Smooth muscle cell (in vitro differentiated cells): ENCODE measurements around the gene HPSE2. TPM values are rescaled to one million over a fixed set of nuclear protein-coding genes. Genes with fewer than 3 reads are reported as not detected.

ENCODE experiments used
- DNase-seq: peaks from one replicate; lab custom pipeline; 2025; ENCODE audit not compliant: unreplicated experiment; lab: John Stamatoyannopoulos, UW
- H2AFZ ChIP-seq: fragments of 200-600 bp; sonication (generic); 2 replicates; pipeline ENCODE4 v1.6.0; 2016; ENCODE audit warnings: antibody characterized with exemption, low read depth, mild to moderate bottlenecking
- H3F3A ChIP-seq: fragments of 200-600 bp; sonication (generic); 2 replicates; pipeline ENCODE4 v1.6.0; 2017; ENCODE audit warnings: antibody characterized with exemption, low read depth
- H3K27ac ChIP-seq: fragments of 200-600 bp; sonication (generic); 2 replicates; pipeline ENCODE4 v1.5.1; 2016; ENCODE audit warnings: low read depth, mild to moderate bottlenecking
- H3K27me3 ChIP-seq: fragments of 200-600 bp; sonication (generic); 2 replicates; pipeline ENCODE4 v1.6.1; 2016; ENCODE audit warnings: low read depth, mild to moderate bottlenecking
- H3K36me3 ChIP-seq: fragments of 200-600 bp; sonication (generic); 2 replicates; pipeline ENCODE4 v1.5.1; 2016; ENCODE audit warnings: low read depth
- H3K4me1 ChIP-seq: fragments of 200-600 bp; sonication (generic); 2 replicates; pipeline ENCODE4 v1.5.1; 2016; ENCODE audit warnings: low read depth
- H3K4me2 ChIP-seq: fragments of 200-600 bp; sonication (generic); 2 replicates; pipeline ENCODE4 v1.6.0; 2016; ENCODE audit warnings: mild to moderate bottlenecking
- H3K4me3 ChIP-seq: fragments of 200-600 bp; sonication (generic); 2 replicates; pipeline ENCODE4 v1.5.1; 2016; ENCODE audit warnings: mild to moderate bottlenecking
- H3K79me2 ChIP-seq: fragments of 200-600 bp; sonication (generic); 2 replicates; pipeline ENCODE4 v1.6.0; 2016; ENCODE audit warnings: low read depth, mild to moderate bottlenecking
- H3K9ac ChIP-seq: fragments of 200-600 bp; sonication (generic); 2 replicates; pipeline ENCODE4 v1.6.0; 2016; ENCODE audit warnings: low read depth
- H3K9me3 ChIP-seq: fragments of 200-600 bp; sonication (generic); replicated peaks from 2 replicates; pipeline ENCODE4 v1.5.1; 2016; ENCODE audit warnings: low read depth
- H4K20me1 ChIP-seq: fragments of 200-600 bp; sonication (generic); 2 replicates; pipeline ENCODE4 v1.6.0; 2016; ENCODE audit warnings: low read depth
- CTCF ChIP-seq: fragments of 200-600 bp; sonication (generic); IDR thresholded peaks from 2 replicates; pipeline ENCODE4 v1.5.1; 2017; ENCODE audit warnings: borderline replicate concordance, mild to moderate bottlenecking, antibody characterized with exemption; ENCODE audit not compliant: insufficient read depth, poor library complexity, severe bottlenecking
- WGBS: methylation state at CpG from one replicate; pipeline ENCODE4 v1.1.7; 2016; ENCODE audit warnings: low lambda C conversion rate; 5-methylcytosine and 5-hydroxymethylcytosine counted together
- polyA plus RNA-seq: library from polyadenylated mRNA; unstranded; fragments of >200 nt; fragmentation: Nextera tagmentation; extraction: Ambion mirVana; gene quantifications from 2 replicates; pipeline ENCODE4 v1.2.1, GENCODE V29; 2016
- total RNA-seq: library from RNA; depleted of rRNA; stranded (reverse); fragments of >200 nt; gene quantifications from 2 replicates; pipeline ENCODE4 v1.2.3, GENCODE V29; 2014

The HPSE2 gene
- total and polyA plus RNA-seq, 2 experiments from 2014 or later: 0.13 TPM; not detected in 1

DNA sequence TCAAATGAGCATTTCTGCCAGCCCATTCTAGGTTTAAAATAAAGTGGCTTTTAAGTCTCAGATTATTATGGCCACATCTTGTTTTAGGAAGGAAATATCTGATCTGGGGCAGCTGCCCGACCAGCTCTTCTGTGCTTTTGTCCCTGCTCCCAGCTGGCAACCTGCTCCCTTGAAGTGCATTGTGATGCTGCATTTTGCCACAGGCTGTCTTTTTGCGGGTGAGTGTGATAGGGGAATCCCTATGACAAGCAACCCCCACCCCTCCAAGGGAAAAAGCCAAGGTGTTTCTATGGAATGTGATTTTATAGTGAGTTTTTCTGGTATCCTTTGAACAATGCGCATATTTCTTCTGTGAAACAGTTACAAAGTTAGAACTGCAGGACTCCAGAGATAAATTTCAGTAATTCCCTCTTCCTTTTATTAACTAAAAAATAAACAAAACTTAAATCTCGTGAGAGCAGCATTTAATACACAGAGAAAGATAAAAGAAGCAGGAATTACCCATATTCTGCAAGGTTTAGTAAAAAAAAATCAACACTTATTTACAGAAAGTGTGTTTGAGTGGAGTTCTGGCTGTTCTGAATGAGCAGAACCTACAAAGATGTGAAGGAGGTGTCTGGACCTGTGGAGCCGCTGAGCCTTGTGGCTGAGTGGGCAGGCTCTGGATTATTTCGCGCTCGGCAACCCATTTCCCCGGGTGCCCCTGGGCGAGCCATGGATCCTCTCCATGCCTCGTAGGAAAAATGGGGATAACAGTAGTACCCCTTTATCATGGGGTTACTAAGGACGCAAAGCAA, 778.8 kb downstream of the HPSE2 start:
- TF ChIP-seq CTCF: no peak
- Histone ChIP-seq H3F3A (peaks cover 5% of the 10 kb centered on the region), H3K4me1 (peaks cover 15% of the 10 kb centered on the region), H3K9me3 (no peaks in the 10 kb centered on the region), H3K9ac (no peak overlapping the region), H3K27me3 (peaks cover 3% of the 10 kb centered on the region), H3K27ac (no peak overlapping the region), H3K36me3 (no peaks in the 10 kb centered on the region), H2AFZ (no peak overlapping the region), H3K4me2 (no peak overlapping the region), H4K20me1 (no peaks in the 10 kb centered on the region), H3K79me2 (no peaks in the 10 kb centered on the region), H3K4me3 (no peak overlapping the region)
- no peak for DNase-seq
- 76% methylated on average over 12 of the region's 12 CpGs for WGBS

DNA sequence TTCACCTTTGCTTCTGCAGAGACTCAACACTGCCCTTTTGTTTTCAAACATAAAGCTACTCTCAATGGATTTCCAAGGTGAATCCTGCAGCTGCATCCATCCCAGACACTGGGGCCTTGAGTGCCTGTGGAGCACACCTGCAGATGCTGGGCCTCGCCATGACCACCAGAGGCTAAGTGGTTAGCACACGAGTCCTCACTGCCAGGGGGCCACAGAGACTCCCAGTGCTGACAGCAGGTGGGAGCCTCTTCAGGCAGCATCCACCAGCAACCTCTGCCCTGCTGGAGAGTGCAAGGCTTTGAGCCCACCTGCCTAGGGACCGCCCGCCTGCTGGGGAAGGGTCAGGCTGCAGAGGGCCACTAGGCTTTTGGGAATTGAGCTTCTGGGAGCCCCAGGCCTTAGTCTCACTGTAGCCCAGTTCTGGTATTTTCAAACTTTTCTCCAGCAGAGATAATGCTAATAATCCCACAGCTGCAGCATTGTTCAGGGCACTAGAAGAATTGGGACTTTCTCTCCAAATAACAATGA, 779.5 kb downstream of the HPSE2 start:
- no peaks in the 10 kb centered on the region for H3K79me2 ChIP-seq
- no peak overlapping the region for H3K4me2 ChIP-seq
- no peak overlapping the region for H3K9ac ChIP-seq
- H3K9me3 ChIP-seq: no peaks in the 10 kb centered on the region
- H3K36me3 ChIP-seq: no peaks in the 10 kb centered on the region
- H3K4me1 ChIP-seq: peaks cover 15% of the 10 kb centered on the region
- peaks cover 3% of the 10 kb centered on the region for H3F3A ChIP-seq
- peaks cover 3% of the 10 kb centered on the region for H3K27me3 ChIP-seq
- H4K20me1 ChIP-seq: no peaks in the 10 kb centered on the region
- WGBS: 93% methylated on average over 4 of the region's 4 CpGs
- no peak overlapping the region for H3K4me3 ChIP-seq
- no peak overlapping the region for H2AFZ ChIP-seq
- no peak for TF ChIP-seq CTCF
- H3K27ac ChIP-seq: no peak overlapping the region
- DNase-seq: no peak

GRCh38 chr10:98453729-98454128, 781.9 kb downstream of the HPSE2 start:
- 93% methylated on average over 2 of the region's 2 CpGs for WGBS
- H3K4me1 ChIP-seq: peaks cover 15% of the 10 kb centered on the region
- TF ChIP-seq CTCF: no peak
- no peak overlapping the region for H3K9ac ChIP-seq
- no peak overlapping the region for H3K4me2 ChIP-seq
- no peak overlapping the region for H2AFZ ChIP-seq
- peaks cover 3% of the 10 kb centered on the region for H3K27me3 ChIP-seq
- H4K20me1 ChIP-seq: no peaks in the 10 kb centered on the region
- H3K36me3 ChIP-seq: no peaks in the 10 kb centered on the region
- no peaks in the 10 kb centered on the region for H3K9me3 ChIP-seq
- H3K4me3 ChIP-seq: no peak overlapping the region
- DNase-seq: no peak
- no peaks in the 10 kb centered on the region for H3K79me2 ChIP-seq
- H3F3A ChIP-seq: no peaks in the 10 kb centered on the region
- H3K27ac ChIP-seq: no peak overlapping the region
